Hepatic stellate cell (primary cell): ENCODE data around the gene DEFB121.

Source experiments
- DNase-seq: peaks from one replicate; pipeline ENCODE4 v3.0.0; 2011; ENCODE audit warnings: low spot score

The DEFB121 gene

GRCh38 chr20:31363295-31363694, 42.7 kb downstream of the DEFB121 start:
- no peak for DNase-seq

- DNase-seq: no peak
Observed at GRCh38 chr20:31355981-31356380, 50.0 kb downstream of the DEFB121 start.
